ENCODE data around the gene LRP5.

GRCh38 chr11:68397256-68397655 is 84.9 kb downstream of the LRP5 start:
- TF ChIP-seq CTCF (IDR thresholded peaks at IDR 0.05) (no peak), POLR2A (IDR thresholded peaks at IDR 0.05) (no peak)

All from testis (tissue), 2 donors.